ENCODE results near the gene CATSPER3.

Gene CATSPER3

GRCh38 chr5:135030956-135031812, 63.5 kb downstream of the CATSPER3 start:
- DNase-seq = no peak

- DNase-seq = no peak
Measured at GRCh38 chr5:135031813-135032694, 64.3 kb downstream of the CATSPER3 start.

- no peak for DNase-seq
Measured at GRCh38 chr5:135032695-135032998, 64.9 kb downstream of the CATSPER3 start.

- no peak for DNase-seq
Measured at GRCh38 chr5:135032999-135033861, 65.5 kb downstream of the CATSPER3 start.

- DNase-seq = no peak
Measured at GRCh38 chr5:135033901-135034235, 66.2 kb downstream of the CATSPER3 start, which contains the start of gene PITX1. TSS of gene PITX1 (minus strand) at chr5:135034228. CDS start at chr5:135033881, 347 bp downstream.

DNA sequence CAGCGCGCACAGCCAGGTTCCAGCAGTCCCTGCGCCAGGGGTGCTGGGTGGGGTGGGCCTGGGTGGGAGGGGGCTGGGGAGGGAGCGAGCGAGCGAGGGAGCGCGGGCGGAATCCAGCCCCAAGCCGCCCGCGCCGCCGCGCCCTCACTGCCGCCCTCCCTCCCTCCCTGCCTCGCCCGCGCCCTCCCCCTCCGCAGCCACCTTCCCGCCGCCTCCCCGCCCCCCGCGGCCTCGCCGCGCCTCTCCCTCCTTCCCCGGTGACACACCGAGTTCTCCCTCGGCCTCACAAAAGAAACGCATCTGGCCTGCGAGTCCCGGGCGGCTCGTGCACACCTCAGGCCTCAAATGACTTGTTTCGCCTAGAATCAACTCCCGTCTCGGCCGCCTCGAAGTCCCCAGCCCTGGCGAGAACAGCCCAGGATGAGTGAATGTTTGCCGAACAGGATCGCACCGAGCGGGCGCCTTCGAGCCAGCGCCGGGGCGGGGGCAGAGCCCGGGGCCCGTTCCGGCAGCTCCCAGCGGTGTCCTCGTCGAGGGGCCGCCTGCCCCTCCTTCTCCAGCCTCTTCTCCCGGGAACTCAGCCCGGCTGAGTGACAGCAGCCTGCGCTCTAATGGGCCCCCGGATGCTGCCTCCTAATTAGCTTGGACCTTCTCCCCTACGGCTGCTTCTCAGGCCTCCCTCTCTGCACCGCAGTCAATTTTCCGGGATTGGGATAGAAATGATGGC, 66.7 kb downstream of the CATSPER3 start:
- DNase-seq = no peak

DNA sequence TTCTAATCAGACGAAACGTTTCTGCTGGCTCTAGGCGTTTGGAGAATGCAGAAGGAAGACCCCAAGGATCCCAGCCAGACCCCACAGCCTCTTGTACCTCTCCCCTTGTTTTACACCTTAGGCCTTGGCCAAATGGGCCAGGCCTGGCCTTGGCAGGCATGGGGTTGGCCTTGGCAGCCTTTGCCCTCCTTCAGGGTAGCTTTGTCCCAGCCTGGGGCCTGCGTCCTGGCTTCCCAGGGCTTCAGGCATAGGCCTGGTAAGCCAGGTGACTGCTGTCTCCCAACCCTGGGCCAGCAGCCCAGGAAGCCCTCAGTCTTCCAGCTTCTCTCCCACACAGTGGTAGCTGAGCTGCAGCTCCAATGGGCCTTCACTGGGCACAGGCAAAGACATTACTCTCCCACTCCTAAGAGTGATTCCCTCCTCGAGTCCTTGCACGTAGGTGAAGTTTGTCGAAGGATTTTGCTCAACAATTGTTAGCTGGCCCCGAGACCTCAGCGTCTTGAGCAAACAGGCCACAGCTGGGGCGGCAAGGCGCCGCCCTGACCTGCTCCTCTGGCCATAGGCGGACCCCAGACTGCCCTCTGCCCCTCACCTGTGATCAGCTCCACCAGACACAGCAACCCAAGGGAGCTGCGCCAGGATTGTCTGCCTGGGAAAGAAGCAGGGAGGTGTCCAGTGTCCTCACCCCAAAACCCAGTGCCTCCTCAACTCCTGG, 67.4 kb downstream of the CATSPER3 start:
- no peak for DNase-seq

DNA sequence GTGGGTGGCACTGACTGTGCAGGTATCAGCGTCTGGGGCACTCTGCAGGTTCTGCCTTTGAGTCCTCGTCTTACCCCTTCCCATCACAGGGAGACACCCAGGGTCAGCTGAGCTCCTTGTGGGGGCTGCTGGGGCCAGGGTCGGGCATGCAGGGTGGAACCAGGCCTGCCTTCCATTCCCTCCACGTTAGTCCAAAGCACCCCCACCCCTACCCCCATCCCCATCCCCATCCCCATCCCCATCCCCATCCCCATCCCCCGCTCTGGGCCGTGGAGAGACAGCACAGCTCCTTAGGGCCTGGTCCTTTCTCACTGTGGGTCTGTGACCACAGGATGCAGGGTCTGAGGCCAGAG, 67.9 kb downstream of the CATSPER3 start:
- DNase-seq = no peak

DNA sequence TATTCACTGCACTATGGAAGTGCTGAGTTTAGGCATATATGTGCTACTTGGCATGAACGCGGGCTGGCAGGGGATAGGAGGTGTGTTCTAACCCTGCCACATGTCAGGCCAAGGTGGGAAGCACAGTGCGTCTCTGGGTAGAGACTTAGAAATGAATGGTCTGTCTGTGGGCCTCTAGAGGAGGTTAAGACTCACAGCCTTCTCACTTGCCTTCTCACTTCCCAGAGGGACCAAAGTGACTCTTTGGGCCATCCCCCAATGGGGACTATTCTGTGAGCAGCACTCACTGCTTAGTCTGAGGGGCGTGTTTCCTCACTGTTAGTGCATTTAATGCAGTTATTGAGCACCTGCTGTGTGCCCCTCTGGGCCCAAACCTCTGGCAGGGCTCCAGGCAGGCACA, 68.7 kb downstream of the CATSPER3 start:
- DNase-seq = no peak

DNA sequence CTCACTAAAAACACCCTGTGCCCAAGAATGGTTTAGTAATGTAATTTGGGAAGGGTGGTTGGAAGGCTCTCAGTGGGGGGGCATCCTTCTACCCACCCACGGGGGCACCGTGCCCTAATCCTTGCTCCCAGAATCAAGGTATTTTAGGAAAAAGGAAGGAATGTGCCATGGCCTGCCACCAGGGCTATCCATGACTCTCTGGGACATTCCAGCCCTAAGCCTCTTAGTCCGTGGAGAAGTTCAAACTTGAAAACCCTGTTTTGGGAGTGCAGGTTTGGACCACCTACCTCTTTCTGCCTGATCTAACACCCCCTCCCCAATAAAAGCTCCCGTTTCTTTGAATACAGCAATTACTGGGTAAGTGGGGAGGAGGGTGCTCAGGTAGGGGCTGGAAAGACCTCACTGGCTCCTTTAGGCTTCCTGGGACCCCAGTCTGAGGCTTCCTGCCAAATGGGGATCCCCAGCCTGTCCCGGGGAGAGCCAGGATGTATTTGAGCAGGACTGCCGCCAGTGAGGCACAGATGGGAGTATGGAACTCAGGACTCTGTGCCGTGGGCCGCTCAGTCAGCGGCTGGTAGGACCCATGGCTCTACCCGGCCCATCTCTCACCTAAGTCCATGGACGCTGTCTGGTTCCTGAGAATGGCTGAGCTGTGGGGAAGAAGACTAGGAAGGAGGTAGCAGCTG, 70.0 kb downstream of the CATSPER3 start:
- DNase-seq = no peak

DNA sequence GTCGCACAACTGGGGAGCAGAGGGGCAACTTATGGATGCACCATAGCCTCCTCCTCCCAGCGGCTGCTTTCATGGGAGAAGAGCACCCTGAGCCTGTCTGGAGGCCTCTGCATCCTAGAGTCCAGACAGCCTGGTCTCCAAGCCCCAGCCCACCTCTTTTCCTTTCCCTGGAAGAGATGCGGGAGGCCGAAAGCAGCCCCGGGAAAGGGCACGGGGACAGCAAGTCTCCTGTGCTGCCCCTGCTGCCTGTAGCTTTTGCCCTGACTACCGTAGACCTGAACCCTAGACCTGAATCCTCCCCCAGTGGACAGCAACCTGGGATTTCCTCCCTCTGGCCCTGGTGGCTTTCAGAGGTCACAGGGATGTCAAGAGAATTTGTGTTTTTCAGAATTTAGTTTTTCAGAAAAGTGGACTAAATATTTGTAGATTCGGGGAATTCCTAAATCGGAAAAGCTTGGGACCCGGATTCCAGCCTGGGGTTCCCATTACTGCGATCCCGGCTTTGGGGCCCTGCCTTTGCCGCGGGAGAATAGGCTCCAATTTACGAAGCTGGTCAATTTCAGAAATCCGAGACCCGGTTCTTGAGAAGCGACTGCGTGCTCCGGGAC, 70.6 kb downstream of the CATSPER3 start:
- DNase-seq = no peak

- no peak for DNase-seq
Measured at GRCh38 chr5:135038813-135039270, 71.1 kb downstream of the CATSPER3 start.

DNA sequence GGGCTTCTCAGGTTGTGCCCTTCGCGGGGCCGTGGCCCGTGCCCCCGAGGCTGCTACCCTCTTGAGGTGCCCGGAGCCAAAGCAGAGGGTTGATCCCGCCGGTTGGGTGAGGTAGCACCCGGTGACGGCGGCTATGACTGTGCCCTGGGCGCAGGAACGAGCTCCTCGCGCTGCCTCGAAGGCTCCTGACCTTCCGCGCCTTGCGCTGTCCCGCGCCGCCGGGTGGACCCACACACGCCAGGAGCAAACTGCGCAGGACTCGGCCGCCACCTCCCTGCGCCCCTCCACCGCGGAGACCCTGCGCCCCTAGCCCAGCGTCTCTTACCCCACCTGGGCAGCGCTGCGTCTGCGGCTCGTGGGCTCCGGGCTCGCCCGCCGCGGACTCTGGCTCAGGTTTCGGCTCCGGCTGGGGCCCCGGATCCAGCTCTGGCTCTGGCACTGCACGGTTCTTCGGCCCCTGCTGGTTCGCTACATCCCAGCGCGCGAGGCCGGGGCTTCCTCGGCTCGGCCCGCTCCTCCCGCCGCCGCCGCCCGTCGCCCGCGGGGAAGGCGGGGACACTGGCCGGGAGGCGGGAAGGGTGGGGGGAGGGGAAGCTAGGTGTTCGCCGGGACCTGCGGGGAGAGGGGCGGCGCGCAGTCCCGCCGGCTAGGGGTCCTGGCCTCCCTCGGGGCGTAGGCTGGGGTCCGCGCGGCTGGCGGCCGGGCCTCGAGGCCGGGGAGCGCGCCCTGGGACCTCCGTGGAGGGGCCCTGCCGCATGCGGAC, 71.7 kb downstream of the CATSPER3 start:
- DNase-seq = no peak

DNA sequence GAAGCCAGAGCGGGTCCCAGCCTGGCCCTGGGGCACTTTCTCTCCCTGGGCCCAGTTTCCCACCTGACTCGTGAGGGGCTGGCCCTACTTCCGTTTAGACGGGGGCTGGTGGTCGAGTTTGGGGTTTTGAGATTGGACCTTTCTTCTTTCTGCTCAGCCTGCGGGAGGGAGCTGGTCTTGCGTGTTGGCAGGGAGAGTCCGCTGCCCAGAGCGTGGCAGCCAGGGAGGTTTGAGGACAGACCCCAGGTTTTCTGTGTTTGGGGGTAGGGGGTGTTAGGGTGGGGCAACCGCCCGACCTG, 72.3 kb downstream of the CATSPER3 start:
- DNase-seq = no peak

- DNase-seq = no peak
Measured at GRCh38 chr5:135040333-135041144, 72.8 kb downstream of the CATSPER3 start.

GRCh38 chr5:135041145-135041587, 73.5 kb downstream of the CATSPER3 start:
- DNase-seq = no peak

GRCh38 chr5:135041726-135042125, 74.0 kb downstream of the CATSPER3 start:
- DNase-seq = no peak

DNA sequence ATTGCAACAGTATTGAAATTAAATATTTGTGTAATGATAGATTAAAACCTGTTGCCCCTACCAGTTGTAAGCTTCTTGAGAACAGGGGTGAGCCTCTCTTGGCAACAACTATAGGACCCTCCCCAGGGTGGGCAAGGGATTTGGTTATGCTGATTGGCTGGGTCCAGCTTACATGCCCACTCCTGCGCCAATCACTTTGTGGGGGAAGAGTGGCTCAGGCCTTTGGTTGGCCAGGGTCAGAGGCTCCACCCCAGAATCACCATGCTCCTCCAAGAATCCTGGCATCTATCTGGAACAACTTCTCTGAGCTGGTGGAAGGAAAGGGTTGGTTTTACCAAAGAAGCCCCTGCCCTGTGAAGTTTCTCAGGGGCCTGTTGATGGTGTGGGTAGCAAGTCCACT, 74.9 kb downstream of the CATSPER3 start:
- no peak for DNase-seq

DNA sequence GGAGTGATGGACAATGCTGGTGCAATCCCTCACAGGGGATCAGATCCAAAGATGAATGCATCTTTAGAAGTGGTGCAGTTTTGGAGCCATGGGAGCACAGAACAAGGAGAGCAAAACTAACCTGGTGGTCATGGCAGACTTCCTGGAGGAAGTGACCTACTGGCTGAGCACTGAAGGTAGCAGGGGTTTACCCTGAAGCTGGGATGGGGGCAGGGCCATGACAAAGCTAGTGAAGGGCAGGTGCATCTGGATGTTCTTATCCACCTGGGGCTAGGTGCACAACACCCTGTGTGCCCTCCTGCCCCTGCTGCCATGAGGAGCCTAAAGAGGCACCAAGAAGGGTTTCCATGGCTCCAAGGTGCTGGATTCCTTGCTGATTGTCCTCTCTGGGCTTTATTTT, 77.8 kb downstream of the CATSPER3 start:
- no peak for DNase-seq
